Neural progenitor cell (in vitro differentiated cells): ENCODE measurements around the gene LPCAT2.

Experiments
- EZH2 ChIP-seq: fragments of 200-600 bp; sonication (generic); IDR thresholded peaks from 2 replicates; pipeline ENCODE4 v1.6.1; 2017; ENCODE audit warnings: antibody characterized with exemption, mild to moderate bottlenecking, moderate library complexity
- EZH2phosphoT487 ChIP-seq: fragments of 200-600 bp; sonication (generic); IDR thresholded peaks from 2 replicates; pipeline ENCODE4 v1.6.1; 2017; ENCODE audit warnings: antibody characterized with exemption
- TF ChIP-seq, protein P1 (sequence below): fragments of 200-600 bp; sonication (generic); IDR thresholded peaks from 2 replicates; pipeline ENCODE4 v1.5.1; 2017; ENCODE audit warnings: antibody characterized with exemption, mild to moderate bottlenecking

DNA sequence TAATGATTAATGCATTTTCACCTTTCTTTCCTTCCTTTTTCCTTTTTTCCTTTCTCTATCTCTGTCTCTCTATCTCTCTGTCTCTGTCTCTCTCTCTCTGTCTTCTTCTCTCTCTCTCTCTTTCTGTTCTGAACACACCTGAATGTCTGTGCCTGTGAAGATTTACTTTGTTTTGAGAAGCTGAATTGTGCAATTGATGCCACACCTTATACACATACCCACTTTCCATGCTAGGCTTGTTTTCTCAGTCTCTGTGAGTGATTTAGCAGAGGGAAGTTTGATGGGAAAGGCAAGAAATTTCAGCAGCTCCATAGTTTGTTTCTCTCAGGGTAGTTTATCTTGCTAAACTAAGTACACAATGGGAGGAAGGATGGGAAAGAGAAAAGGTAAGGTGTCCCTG, 48.3 kb downstream of the LPCAT2 start:
- TF ChIP-seq, protein P1, sequence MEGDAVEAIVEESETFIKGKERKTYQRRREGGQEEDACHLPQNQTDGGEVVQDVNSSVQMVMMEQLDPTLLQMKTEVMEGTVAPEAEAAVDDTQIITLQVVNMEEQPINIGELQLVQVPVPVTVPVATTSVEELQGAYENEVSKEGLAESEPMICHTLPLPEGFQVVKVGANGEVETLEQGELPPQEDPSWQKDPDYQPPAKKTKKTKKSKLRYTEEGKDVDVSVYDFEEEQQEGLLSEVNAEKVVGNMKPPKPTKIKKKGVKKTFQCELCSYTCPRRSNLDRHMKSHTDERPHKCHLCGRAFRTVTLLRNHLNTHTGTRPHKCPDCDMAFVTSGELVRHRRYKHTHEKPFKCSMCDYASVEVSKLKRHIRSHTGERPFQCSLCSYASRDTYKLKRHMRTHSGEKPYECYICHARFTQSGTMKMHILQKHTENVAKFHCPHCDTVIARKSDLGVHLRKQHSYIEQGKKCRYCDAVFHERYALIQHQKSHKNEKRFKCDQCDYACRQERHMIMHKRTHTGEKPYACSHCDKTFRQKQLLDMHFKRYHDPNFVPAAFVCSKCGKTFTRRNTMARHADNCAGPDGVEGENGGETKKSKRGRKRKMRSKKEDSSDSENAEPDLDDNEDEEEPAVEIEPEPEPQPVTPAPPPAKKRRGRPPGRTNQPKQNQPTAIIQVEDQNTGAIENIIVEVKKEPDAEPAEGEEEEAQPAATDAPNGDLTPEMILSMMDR: no peak
- no peak for TF ChIP-seq EZH2phosphoT487
- TF ChIP-seq EZH2: no peak
